Measurements from ENCODE around the gene LILRA1.

DNA sequence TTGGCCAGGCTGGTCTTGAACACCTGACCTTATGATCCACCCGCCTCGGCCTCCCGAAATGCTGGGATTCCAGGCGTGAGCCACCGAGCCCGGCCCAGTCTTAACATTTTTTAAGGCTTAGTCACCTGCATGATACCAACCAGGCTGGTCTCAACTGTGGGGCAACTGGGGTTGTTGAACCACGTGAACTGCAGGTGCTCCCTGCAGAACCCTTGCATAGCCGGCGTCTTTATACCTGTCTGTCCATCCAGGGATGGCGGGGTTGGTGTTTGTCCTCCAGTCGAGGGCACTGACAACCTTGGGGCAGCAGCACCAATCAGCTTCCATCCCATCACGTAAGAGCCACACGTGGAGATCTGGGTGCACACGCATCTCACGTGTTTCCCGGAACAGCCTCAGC, 44.6 kb upstream of the LILRA1 start:
- TF ChIP-seq POLR2A (IDR thresholded peaks at IDR 0.05) (no peak), CTCF (IDR thresholded peaks at IDR 0.05) (no peak)
